Ecto neural progenitor cell (in vitro differentiated cells): ENCODE data around the gene CNTN4.
"Not testable (repeated sequence)": the region's sequence is repeated elsewhere in the genome, so short reads cannot be mapped to it uniquely, and the experiment has no call there.

Experiments used
- DNase-seq: peaks from one replicate; pipeline ENCODE4 v3.0.0-alpha.2; 2018; ENCODE audit warnings: low spot score

CNTN4 gene

GRCh38 chr3:2807514-2807913 lies 708.8 kb downstream of the CNTN4 start:
- no peak for DNase-seq

DNA sequence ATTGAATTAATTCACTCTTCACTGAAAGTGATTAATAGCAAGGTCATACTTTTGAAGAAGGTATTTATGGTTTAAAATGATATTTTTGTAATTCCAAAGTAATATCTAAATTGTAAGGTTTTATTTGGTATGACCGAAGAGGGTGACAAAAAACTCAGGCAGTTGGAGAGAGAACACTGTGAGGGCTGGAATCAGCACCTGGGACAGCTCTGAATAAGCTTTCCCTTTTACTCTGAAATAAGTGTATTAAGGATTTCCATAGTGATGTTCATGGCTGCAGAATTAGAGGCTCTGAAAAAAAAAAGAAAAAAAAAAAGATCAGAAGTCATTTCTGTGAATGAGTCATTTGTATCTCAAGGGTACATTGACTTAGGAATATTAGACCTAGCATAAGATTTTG lies 712.1 kb downstream of the CNTN4 start:
- no peak for DNase-seq

- no peak for DNase-seq
Measured at GRCh38 chr3:2819571-2819970, 720.9 kb downstream of the CNTN4 start.

GRCh38 chr3:2820982-2821381 lies 722.3 kb downstream of the CNTN4 start:
- not testable (repeated sequence) for DNase-seq

GRCh38 chr3:2822611-2823010 lies 723.9 kb downstream of the CNTN4 start:
- DNase-seq, result no peak

DNA sequence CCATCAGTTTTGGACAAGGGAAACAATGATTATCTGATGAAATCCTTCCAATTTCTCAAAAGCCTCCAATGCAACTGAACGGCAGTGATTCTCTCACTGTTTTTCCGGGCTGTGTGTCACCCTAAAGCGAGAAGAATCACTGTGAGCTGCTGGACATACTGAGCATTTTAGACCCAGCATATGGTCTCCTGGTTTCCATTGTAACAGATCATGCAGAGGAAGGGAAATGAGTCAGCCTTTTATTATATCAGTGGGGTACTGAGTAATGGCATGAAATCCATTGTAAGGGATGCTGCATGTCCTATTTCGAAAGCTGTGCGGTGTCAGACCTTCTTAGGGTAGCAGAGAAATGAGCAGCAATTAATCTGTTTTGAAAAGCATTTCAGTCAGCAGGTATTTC lies 724.4 kb downstream of the CNTN4 start:
- DNase-seq, result no peak

DNA sequence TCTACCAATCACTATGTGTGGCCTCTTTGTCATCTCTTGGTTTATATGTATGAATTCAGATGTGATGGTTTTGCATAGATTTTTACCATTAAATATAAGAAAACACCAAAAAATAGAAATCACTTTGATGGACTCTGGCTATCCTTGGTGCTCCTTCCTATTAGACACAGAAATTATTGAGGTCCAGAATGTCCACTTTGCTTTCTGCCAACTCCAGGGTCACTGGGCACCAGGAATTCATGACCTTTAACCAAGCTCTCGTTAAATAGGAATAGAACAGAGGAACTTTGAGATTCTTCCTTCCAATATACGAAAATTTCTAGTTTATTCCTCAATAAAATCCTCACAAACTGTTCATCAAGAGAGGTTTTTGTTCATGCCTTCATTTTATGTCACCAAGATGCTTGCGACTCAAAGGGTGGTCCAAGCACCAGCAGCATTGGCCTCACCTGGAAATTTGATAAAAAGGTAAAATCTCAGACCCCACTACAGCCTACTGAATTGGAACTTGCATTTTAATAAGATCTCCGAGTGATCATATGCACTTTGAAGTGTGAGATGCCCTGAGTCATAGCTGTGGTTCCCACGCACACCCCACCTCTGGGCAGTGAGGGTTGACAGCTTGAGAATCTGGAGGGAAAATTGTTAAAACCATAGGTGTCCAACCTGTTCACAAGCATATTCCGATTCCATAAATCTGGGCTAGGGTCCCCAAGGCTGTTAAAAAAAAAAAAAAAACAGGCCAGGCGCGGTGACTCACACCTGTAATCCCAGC lies 725.0 kb downstream of the CNTN4 start:
- DNase-seq, result no peak

DNA sequence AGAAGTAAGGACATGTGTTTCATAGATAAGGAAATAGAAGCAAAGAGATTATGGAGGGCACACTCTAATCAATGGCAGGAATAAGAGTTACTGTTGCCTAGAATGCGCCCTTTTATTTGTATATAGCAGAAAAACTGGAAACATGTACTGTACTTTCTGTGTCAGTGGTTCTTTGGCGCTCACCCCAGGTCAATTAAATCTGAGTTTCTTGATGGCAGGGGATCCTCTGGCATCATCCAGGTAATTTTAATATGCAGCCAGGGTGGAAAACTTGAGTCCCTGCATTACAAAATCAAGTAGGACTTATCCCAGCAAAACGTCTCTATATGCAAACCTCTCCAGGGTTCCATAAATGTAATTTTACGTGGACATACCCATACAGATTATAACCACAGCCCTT lies 727.4 kb downstream of the CNTN4 start:
- no peak for DNase-seq

GRCh38 chr3:2826453-2826852 lies 727.8 kb downstream of the CNTN4 start:
- no peak for DNase-seq

DNA sequence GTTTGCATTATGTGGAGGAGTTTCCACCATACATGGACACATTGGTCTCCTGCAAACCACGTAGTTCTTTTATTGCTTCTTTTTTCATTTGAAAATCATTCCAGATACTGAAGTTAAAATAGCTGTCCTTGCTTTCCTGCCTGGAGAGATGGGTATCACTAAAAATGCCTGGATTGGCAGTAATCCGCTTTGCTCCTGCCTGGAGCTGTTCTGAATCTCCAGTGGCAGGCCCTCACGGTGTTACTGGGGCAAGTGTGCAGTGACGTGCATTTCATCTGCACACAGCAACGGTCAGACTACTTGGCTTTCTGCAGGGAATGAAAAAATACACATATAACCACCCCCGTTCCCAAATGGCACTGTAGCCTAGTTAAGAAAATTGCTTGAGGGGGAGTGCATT lies 738.6 kb downstream of the CNTN4 start:
- no peak for DNase-seq

DNA sequence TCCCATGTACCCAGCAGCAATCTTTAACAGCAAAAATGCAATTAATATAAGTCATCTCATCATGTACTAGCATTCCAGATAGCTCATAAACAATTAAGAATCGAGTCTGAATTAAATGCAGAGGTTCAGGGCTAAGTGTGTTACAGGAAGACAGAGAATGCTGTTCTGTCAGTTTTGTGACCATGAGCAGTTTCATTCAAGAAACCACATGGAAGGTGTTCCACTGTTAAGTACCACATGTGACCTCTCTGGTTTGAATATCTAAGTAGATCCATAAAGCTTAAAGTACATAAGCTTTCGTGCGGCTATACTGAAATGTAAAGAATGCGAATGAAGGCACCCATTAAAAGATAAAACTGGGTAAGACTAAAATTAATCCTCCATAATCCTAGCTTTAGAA lies 739.2 kb downstream of the CNTN4 start:
- DNase-seq, result no peak

- DNase-seq, result no peak
Measured at GRCh38 chr3:2838546-2839157, 740.0 kb downstream of the CNTN4 start.

DNA sequence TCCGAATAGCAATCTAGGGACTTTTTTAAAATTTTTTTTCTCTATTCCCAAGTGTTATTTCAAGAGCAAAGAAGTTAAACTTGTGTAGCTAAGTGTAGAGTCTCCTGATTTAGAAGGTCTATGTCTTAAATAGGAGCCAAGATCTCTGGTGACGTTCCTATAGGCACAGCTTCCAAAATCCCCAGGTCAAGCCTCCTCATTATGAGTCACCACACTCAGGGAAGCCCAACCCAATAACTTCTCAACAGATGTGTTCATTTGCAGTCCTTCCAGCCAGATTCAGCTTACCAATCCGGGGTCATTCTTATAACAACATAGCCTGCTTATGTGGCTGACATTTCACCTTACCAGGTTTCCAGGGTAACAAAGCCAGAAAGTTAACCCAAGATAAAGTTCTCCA lies 741.2 kb downstream of the CNTN4 start:
- DNase-seq, result no peak

GRCh38 chr3:2847062-2847841 lies 748.6 kb downstream of the CNTN4 start:
- no peak for DNase-seq

GRCh38 chr3:2849092-2849491 lies 750.4 kb downstream of the CNTN4 start:
- DNase-seq, result no peak

- DNase-seq, result no peak
Measured at GRCh38 chr3:2850701-2851100, 752.0 kb downstream of the CNTN4 start.

DNA sequence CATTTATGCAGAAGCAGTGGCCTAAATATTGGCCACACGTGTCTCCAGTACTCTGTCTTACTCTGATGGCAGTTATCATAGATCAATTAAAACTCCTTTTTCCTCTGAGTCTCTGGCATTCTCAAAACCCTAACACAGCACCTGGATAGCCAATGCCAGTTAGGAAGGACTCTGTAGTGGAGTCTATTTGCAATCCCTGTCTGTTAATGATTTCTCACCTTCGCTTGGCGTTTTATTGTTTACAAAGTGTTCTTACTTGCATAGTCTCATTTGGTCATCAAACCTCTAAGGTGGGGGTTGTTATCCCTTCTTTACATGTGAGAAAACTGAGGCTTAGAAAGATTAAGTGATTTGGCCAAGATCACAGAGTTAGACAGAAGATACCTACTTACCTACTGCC lies 752.7 kb downstream of the CNTN4 start:
- no peak for DNase-seq

GRCh38 chr3:2851835-2852234 lies 753.2 kb downstream of the CNTN4 start:
- no peak for DNase-seq

GRCh38 chr3:2853651-2854050 lies 755.0 kb downstream of the CNTN4 start:
- no peak for DNase-seq

DNA sequence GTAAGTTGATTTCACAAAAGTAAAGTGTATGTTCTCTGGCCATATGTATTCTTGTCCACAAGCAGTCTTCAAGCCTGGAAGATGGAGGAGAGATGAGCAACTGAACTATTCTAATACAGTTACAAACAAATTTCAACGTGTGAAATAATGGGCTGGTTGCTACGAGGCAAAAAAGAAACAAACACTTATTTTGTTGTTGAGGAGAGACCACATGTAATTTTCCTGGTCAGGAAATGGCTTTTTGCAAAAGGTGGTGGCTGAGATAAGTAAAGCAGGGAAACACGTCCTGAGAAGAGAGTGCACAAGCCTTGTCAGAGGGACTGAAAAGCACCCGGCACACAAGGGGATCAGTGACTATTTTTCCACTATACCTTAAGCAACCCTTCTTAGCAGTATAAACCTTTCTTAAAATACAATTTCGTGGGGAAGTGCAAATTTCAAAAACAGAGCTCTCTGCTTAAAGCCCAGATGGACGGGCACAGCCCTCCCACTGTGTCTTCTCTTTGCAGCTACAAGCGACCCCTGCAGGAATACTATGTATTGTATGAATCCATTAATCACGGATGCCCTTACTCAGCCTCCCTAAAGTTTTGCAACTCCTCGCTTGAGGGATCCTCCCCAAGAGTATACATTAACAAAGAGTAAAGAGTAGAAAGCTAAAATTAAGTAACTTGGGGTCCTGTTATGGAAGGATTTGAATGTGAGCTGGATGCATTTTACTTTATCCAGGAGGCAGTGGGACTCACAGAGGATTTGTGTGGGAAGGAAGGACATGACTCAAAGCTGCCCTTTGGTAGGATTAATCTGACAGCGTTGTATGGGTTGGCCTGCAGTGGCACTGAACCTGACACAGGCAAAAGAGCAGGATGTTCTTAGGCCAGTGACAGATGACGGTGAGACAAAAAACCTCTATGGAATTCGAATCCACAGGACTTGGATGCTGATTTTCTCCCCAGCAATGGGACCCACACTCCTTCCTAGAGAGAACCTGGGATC lies 757.8 kb downstream of the CNTN4 start:
- DNase-seq, result peak; percentile 46

GRCh38 chr3:2860626-2861025 lies 762.0 kb downstream of the CNTN4 start:
- no peak for DNase-seq

GRCh38 chr3:2861120-2861519 lies 762.5 kb downstream of the CNTN4 start:
- no peak for DNase-seq
